ENCODE measurements around the gene BBOF1.

The BBOF1 gene

DNA sequence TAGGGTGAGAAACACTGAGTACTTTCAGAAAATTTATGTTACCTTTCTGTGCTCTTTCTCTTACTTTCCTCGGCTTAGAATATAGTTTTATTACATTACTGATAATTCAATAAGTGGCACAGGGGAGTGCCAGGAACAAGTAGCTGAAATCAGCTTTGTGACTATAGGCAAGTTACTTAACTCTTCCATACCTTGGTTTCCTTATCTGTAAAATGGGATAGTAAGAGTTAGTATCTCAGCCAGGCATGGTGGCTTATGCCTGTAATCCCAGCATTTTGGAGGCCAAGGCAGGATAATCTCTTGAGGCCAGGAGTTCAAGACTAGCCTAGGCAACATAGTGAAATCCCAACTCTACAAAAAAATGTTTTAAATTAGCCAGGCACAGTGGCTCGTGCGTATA is 15.4 kb downstream of the BBOF1 start:
- no peak for DNase-seq

DNA sequence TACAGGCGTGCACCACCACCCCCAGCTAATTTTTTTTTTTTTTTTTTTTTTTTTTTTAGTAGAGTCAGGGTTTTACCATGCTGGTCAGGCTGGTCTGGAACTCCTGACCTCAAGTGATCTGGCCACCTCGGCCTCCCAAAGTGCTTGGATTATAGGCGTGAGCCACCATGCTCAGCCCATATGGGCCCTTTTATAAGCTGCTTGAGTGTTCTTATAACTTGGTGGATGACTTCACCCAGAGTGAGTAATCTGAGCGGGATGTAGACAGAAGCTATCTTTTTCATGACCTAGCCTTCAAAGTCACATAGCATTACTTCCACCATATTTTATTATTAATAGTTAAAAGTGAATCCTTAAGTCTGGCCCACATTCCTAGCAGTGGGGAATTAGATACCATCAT is 16.4 kb downstream of the BBOF1 start:
- no peak for DNase-seq

DNA sequence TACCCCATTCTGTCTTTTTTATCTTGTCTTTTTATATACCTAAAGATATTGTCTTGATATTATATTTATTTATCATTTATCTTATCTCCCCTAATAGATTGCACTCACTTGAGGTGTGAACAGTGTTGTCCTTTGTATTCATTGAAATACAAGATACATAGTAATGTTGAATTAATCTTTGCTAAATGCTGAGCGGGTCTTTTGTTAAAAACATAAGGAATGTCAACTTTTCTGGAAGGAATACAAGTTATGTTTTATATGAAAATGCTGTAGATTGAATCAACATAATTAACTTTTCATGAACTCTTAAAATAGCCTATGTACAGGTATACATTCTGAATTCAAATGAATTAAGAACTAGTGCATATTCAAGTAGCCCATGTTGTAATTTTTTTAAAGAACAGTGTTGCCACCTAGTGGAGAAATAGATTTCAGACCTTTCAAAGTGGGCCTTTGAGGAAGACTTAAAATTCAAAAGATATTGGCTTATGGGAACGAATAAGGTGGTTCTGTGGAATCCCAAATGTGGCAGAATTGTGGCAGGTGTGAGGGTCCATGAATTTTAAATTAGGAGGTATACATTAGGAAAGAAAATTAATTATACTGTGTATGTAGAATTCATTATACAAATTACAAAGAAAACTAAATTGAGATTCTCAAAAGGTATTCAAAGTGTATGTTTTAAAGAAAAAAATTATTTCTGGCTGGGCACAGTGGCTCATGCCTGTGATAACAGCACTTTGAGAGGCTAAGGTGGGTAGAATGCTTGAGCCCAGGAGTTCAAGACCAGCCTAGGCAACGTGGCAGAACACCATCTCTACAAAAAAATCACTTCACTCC is 19.1 kb downstream of the BBOF1 start:
- DNase-seq, result peak; percentile 18

DNA sequence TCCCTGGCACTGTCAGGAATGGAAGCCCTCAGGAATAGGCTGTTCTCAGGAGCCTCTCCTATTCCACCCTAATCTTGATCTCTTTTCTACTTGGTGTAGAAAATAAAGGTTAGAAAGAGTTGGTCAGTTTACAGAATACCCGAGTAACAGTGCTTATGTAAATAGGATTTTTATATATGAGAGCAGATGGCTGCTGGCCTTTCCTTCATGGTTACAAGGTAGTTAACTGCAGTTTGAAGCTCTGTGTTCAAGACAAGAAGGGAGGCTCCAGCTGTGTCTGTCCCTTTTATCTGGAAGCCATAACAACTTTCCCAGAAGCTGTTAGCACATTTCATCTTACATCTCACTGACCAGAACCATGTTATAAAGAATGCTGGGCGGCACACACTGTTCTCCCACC is 23.1 kb downstream of the BBOF1 start:
- no peak for DNase-seq

DNA sequence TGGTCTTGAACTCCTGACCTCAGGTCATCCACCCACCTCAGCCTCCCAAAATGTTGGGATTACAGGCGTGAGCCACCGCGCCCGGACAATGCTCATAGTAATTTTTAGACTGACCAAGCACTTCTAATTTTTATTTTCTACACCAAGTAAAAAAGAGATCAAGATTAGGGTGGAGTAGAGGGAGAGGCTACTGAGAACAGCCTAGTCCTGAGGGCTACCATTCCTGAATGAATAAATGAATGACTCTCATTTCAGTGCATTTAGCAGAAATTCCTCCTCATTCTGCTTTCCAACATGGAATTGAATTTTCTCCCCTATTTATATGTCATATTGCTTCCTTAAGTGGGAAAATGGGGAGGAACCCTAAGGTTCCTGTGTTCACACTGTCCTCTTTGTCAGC is 26.4 kb downstream of the BBOF1 start:
- DNase-seq, result no peak

DNA sequence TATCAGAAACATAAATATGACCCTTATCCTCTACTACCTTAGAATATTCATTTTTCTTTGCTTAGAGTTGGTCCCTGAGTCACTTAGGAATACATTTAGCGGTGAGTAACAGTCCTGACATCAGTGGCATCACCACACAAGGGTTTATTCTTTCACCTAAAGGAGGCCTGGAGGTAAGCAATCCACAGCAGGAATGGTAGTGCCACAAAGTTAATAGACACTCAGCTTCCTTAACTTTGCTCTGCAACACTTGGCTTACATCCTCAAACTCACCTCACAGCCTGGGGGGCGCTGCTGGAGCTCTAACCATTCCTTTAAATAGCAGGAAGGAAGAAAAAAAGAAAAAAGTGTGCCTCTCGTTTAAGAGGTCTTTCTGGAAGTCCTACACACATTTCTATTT is 29.1 kb downstream of the BBOF1 start:
- no peak for DNase-seq

DNA sequence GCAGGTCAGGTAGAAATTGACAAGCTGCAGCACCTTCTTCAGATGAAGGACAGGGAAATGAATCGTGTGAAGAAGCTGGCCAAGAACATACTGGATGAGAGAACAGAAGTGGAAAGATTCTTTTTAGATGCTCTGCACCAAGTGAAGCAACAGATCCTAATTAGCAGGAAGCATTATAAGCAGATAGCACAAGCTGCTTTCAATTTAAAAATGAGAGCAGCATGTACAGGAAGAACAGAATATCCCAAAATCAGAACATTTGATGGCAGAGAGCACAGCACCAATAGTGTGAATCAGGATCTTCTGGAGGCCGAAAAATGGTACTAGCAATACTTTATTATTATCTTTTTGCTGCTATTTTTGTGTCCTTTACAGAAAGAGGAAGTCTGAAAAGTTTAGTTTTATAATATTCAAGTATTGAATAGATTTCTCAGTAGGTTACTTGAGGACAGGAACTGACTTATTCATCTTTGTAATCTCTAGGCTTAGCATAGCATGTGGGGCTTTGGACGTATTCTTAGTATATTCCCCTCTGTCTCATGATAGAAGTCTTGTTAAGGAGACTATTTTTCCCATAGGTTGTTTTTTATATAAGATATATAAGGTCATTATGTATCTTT is 30.8 kb downstream of the BBOF1 start:
- no peak for DNase-seq

DNA sequence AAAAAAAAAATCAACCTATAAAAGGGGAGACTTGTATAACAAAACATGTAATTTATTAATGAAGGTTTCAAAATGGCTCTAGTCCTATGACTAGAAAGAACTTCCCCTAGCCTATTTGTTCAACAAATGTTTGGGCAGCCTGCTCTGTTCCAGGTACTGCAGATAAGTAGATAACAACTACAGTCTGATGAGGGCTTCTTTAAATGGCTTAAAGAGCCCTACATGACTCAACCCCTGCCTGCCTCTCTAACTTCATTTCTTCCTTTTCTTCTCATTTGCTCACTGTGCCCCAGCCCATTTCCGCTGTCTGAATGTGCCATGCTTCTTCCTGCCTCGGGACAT is 43.6 kb downstream of the BBOF1 start:
- DNase-seq, result no peak

DNA sequence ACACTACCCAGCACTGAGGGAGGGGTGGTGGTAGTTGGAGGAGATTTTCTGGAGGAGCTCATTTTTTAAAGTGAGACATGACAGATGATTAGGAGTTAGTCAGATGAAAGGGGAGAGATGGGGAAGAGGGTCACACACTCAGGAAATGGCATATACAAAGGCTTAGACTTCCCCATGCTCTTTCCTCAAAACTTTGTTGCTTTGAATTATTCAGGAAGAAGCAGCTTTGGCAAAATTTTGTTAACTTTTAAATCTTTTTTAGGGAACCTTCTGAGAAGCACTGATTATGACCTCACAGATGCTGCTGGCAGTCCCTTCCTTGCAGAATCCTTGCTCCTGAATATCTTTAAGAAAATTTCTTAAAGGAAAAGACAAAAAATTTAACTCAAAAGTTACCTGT is 45.3 kb downstream of the BBOF1 start:
- DNase-seq, result no peak

DNA sequence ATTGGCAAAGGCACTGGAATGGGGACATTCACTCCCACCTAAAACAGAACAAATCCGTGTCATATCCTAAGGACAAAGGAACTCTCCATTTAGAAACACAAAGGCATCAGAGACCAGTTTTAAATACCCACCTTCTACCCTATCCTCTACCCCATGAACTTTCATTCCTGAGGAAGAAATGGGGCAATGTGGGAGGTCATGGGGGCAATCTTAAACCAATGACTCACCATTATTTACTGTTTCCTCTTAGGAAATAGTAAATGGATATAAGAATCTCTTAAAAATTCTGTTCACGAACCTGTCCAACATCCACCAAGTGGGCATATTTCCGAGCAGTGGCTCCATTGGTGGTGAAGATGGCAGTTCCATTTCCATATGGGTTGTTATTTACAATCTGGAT is 45.7 kb downstream of the BBOF1 start:
- DNase-seq, result no peak

DNA sequence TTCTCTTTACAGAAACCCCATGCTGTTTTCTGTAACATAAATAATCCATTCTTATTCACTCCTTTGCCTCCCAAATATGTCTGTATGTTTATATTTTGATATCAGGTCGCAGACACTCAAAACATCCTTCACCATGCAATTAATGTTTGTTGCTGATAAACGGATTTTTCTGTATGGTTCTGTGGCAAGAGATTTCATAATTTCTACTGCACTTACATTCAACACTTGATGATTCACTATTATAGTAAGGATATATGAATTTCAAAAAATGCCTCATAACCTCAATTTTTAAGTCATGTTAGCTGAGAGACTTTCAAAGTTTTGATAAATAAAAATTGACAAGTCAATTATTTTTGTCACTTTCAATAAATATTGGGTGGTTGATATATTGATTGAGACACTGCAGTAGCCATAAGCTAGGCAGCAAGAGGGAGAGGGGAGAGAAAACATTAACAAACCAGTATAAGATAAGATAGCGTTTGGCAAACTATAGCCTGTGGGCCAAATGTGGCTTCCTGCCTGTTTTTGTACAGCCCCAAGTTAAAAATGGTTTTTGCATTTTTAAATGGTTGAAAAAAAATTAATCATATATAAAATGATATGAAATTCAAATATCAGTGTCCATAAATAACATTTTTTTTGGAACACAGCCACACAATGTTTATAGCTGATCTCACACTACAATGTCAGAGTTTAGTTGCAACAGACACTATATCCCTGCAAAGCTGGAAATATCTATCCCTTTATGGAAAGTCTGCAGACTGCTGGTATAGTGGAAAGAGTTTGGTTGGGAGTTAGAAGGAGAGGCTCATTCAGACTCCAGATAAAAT is 46.8 kb downstream of the BBOF1 start:
- DNase-seq, result no peak

DNA sequence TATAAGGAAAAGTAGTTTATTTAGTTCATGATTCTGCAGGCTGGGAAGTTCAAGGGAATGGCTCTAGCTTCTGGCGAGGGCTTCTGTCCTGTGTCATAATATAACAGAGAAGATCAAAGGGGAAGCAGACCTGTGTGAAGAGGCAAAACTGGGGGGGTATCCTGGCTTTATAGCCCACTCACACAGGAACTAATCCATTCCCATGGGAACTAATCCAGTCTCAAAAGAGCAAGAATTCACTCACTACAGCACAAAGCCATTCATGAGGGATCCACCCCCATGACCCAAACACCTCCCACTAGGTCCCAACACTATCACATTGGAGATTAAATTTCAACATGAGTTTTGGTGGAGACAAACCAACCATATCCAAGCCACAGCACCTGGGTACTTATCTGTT is 58.3 kb downstream of the BBOF1 start:
- no peak for DNase-seq

DNA sequence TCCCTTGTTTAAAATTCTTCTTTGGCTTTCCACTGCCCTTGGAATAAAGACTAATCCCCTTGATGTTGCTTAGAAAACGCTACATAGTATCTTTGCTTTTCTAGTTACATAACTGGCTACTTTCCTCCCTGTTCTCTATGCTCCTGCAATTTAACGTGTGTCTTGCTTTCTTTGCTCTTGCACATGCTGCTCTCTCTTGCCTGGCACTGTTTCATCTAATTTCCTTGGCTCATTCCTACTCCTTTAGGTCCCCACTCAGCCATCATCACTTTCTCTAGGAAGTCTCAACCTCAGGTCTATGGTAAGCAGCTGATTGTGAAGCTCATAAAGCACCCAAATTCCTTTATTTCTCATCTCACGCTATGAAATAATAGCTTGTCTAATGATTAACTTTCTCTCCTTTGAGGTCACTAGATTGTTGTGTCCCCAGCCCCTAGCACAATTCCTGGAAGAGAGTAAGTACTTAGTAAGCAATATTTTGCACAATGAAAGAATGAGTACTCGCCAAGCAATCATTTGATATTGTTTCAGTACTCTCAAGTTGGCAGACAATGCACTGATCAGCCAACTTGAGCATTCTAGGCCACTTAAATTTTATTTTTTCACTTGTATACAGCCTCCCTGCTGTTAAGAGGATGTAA is 61.8 kb downstream of the BBOF1 start:
- no peak for DNase-seq

DNA sequence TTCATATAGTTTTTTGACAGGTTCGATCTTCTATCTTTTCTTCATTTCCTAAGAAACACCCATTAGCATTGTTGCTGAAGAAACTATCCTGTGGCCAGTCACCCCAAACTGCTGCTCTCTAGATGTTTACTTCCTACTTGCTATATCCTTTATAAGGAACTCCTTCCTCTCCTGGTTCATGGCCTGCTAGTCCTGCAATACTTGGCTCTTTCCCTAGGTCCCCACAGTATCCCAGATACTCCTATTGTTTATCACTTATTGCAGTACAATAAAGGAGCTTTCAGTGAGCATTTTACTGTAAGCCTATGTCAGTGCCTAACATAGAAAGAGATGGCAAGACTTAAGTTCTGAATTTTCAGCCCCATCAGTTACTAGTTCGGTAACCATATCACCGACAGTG is 62.3 kb downstream of the BBOF1 start:
- no peak for DNase-seq

DNA sequence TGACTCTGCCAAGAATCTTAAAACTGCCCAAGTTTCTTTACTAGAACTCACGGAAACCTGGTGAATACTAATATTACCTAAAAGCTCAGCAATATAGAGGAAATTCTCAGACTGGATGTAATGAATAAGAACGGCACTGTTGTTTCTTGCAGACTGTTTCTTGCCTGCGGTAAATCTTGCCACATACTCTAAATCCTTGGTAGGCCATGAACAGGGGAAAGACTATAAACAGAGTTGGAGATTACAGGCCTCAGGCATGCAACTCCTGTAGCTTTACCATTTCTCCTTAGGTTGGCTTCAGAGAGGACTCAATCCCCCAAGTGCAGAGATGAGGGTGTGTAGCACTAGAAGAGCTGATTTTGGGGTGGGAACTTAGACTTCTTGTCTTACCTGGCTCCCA is 64.0 kb downstream of the BBOF1 start:
- no peak for DNase-seq

DNA sequence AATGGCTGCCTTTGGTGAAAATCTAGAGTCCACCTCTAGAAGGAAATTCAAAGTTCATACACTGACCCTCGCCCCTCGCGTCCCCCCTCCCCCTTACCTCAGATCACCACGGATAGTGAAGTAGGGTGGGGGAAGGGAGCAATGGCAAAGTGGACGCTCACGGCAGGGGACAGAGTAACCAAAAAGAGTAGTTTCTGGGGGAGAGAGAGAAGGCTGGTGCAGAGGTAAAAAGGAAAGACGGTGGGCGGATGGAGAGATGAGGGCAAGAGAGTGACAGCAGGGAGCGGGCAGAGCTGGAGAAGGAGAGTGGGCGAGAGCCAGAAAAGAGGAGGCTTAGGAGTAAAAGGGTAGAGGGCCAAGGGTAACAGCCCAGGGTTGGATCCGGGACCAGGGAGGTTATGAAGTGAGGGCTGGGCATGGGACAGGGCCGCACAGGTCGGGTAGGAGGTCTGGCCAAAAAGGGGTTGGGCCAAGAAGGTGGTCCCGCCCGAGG is 64.7 kb downstream of the BBOF1 start:
- DNase-seq, result no peak

DNA sequence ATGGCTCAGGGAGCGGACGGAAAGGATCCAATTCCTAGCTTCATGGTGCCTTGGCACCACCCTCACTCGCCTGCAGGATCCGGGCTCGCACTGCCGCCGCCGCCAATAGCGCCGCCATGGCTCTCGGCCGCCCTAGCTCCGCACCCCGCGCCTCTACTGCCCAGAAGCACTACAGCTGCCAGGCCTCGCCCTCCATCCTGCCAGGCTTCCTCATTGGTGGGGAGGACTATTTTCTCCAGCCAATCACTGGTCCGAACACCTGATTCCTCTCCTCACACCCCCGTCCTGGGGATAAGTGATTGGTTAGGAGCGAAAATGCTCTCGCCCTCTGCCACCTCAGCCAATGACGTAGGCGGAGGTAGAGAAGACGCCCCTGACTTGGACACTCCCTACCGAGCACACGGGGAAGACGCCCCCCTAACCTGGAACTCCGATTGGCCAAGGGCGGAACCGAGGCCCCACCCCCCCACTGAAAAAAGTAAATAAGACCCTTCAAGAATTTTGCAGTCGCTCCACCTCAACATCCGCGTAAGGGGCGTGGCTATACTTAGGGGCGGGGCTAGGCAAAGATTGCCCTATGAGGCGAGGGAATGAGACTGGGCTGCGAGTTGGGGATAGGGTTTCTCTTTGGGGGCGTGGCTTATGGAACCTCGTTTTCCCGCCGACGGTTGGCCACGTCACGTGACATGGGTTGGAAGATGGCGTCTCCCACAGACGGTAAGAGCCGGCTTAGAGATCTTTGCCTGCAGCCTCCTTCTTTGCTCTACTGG is 65.3 kb downstream of the BBOF1 start, which contains the start of the genes ALDH6A1 and LIN52:
ALDH6A1 (minus strand) TSS at position 177 of the 770 bp plus-strand sequence; CDS start at position 118, 59 bp downstream.
LIN52 (plus strand) TSS at position 680 of the 770 bp plus-strand sequence; CDS start at position 699, 19 bp downstream.
- DNase-seq, result peak; percentile 100

DNA sequence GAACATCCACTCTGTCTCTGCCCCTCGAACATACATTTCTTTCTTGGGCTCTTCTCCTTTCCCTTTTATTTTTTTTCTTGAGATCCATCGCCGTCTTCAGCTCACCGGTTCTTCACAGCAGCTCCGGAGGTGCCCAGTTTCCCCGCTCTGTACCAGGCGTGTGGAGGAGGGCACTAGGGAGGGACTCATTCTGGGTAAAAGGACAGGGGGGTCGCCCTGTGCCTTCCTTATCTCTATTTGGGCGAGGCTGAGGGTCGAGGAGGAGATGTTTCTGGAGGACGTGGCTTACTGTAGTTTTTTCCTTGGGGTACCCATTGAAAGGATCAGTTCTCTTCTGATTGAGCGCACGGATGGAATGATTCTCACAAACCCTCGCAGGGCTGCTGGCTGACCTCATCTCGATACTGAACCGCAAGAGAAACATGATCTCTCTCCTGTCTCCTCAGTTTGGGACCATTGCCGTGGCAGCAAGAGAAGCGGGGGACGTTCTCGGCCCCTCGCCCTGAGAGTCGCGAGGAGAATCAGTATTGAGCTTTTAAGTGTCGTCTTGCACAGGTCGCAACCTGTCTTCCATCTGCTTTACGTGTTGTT is 66.0 kb downstream of the BBOF1 start:
- DNase-seq, result peak; percentile 53

DNA sequence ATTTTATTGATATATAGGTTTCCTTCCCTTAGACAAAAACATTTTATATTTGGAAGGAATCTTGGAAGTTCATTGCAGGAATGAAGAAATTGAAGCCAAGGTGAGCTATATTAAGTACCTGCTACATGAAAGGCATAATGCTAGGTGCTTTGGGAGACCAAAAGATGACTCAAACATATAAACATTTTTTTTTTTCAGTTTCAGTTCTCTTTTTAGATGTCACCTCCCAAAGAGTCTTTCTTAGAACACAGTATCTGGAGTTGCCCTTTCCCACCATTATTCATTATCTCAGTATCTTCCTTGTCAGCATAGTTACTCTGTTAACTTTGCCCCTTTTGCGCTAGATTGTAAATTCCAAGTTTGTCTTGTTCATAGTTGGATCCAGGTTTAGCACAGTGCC is 66.7 kb downstream of the BBOF1 start:
- no peak for DNase-seq

DNA sequence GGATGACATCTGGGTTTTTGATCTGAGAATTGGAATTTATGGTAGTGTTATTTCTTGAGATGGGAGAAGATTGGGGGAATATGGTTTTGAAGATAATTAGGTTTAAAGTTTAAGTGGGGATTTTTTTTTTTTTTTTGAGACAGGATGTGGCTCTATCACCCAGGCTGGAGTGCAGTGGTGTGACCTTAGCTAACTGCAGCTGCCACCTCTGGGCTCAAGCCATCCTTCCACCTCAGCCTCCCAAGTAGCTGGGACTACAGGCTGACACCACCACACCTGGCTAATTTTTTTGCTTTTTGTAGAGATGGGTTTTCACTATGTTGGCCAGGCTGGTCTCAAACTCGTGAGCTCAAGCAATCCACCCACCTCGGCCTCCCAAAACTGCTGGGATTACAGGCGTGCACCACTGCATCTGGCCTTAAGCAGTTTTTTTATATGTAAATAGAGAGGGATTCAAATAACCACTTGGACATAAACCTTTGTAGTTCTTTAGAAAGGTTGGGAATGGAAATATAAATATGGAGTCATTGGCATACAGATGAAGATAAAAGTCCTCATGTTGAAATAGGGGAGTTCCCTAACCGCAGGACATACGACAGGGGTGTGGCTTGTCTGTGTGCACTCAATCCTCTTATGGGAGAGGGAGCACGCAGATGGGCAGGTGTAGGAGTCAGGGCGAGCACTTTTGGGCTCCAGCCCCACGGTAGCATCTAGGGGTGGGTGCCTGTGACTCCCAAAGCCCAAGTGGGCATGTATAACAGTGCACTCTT is 70.3 kb downstream of the BBOF1 start:
- DNase-seq, result no peak

DNA sequence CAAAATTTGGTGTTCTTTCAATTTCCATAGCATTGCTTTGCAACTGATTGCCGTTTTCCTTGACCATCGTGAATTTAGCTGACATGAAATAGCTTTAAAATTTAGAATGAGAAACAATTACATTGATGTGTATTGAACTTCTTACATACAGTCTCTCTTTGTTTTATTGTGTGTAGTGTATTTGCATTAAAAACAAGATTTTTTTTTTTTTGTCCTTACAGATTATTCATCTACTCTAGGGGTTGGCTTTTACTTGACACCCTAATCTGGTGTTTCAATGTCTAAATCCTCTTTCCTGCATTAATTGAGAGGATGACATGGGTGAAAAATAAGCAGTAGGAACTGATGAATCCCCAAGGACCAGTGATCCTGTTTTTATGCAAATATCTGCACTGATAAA is 86.2 kb downstream of the BBOF1 start:
- no peak for DNase-seq
